GM21447 (cell line): Measurements from ENCODE around the gene SLC22A23.

ENCODE experiments used
- ATAC-seq: cut with Tn5 transposase; IDR thresholded peaks from one replicate; pipeline ENCODE4 v1.9.1; 2021; ENCODE audit not compliant: unreplicated experiment

Gene SLC22A23

GRCh38 chr6:3406362-3406821 is 50.5 kb downstream of the SLC22A23 start:
- ATAC-seq, result no peak

- no peak for ATAC-seq
These were observed 51.2 kb downstream of the SLC22A23 start for GRCh38 chr6:3405679-3406078.

- no peak for ATAC-seq
These were observed 51.7 kb downstream of the SLC22A23 start for GRCh38 chr6:3405182-3405518.

GRCh38 chr6:3403238-3404173 is 53.3 kb downstream of the SLC22A23 start:
- ATAC-seq, result no peak

- no peak for ATAC-seq
These were observed 54.3 kb downstream of the SLC22A23 start for GRCh38 chr6:3402310-3403237.

GRCh38 chr6:3400162-3400561 is 56.7 kb downstream of the SLC22A23 start:
- no peak for ATAC-seq

- ATAC-seq, result no peak
These were observed 57.8 kb downstream of the SLC22A23 start for GRCh38 chr6:3398755-3399696.

GRCh38 chr6:3398165-3398562 is 58.7 kb downstream of the SLC22A23 start:
- ATAC-seq, result no peak

GRCh38 chr6:3397229-3398164 is 59.4 kb downstream of the SLC22A23 start:
- ATAC-seq, result no peak

GRCh38 chr6:3396503-3397180 is 60.2 kb downstream of the SLC22A23 start:
- ATAC-seq, result no peak

- no peak for ATAC-seq
These were observed 62.2 kb downstream of the SLC22A23 start for GRCh38 chr6:3394671-3395070.

GRCh38 chr6:3393836-3394202 is 63.0 kb downstream of the SLC22A23 start:
- ATAC-seq, result no peak

- no peak for ATAC-seq
These were observed 63.7 kb downstream of the SLC22A23 start for GRCh38 chr6:3392930-3393835.

GRCh38 chr6:3391902-3392458 is 64.9 kb downstream of the SLC22A23 start:
- ATAC-seq, result no peak

- ATAC-seq, result no peak
These were observed 66.2 kb downstream of the SLC22A23 start for GRCh38 chr6:3390698-3391097.

GRCh38 chr6:3389390-3390167 is 67.3 kb downstream of the SLC22A23 start:
- ATAC-seq, result no peak

GRCh38 chr6:3388786-3389185 is 68.1 kb downstream of the SLC22A23 start:
- ATAC-seq, result no peak
